Inflammatory macrophage (primary cell): ENCODE data around the gene TTI1.

Experiments
- DNase-seq, 2 donors: peaks; one replicate each; pipeline ENCODE4 v3.0.0-alpha.2; 2020 to 2022

Gene TTI1

DNA sequence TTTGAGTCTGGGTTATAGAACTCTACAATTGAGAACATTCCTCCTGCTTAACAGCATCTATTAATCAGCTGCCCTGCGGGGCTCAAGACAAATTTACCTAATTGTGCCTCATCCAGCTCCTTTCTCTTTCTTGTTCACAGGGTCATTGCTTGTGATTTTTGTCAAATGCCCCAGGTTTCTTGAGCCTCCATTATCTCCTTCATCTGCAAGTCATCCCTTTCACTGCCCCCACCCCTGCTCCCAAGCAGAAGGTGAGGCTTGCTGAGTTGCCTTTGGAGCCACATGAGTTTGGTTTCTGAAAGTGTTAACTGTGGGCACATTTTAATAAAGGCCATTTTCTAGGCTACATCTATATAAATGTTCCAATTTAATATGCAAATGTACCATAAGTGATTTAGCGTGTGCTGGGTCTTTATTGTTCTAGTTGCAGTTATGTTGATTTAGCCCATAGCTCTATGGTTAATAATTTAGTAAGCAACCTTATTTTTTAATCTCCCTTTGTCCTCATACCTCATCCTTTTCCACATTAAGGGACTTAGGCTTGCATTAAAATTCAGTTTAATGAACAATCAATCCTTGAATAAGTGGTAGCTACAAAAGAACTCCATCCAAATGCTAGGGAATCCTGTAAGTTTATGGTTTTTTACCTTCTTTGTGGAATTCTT lies 74.3 kb downstream of the TTI1 start:
- DNase-seq: no peak

DNA sequence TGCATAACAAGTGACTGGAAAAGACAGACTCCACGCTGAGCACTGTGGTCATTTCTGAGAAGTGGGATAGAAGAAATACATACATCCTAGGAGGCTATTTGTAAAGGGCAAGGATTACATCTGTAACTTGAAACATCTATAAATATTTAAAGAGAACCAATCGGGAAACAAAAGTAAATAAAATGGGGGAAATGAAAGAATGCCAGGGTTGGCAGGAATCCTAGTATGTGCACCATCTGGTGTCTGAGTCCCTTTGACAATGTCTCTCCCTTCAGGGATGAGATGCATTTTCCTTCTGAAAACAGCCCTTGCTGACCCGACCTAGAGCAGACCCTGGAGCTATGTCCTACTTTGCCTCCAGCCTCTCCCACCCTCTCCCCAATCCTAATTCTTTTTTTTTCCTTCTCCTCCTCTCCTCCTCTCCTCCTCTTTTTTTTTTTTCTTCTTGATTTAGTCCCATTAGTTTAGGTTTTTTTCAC lies 77.1 kb downstream of the TTI1 start:
- DNase-seq: no peak

DNA sequence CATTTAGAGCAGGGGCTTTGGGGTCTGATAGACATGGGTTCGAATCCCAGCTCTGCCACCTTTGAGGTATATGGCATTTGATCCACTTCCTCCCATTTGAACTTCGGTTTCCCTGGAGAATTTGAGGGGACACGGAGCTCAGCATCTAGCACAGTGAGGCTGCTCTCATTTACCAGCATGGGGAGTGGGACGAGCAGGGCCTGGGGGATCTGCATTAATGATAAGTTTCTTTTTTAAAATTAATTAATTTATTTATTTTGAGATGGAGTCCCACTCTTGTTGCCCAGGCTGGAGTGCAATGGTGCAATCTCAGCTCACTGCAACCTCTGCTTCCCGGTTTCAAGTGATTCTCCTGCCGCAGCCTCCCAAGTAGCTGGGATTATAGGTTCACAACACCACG lies 77.7 kb downstream of the TTI1 start:
- no peak for DNase-seq

GRCh38 chr20:37954626-37955025 lies 78.6 kb downstream of the TTI1 start:
- no peak for DNase-seq

GRCh38 chr20:37954190-37954589 lies 79.1 kb downstream of the TTI1 start:
- DNase-seq: no peak

DNA sequence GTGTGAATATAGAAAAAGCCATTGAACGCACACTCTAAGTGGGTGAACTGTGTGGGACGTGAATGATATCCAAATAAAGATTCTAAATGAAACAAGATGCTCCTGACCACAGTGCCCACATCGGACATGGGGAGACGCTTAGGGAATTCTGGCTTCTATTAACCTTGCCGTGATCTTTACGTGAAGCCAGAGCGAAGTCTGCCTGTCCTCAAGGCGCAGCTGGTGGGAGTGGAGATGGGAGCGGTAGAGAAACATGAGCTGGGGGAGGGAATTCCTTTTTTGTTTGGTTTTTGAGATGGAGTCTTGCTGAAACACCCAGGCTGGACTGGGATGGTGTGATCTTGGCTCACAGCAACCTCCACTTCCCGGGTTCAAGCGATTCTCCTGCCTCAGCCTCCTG lies 84.3 kb downstream of the TTI1 start:
- no peak for DNase-seq

GRCh38 chr20:37947943-37948342 lies 85.3 kb downstream of the TTI1 start:
- DNase-seq: no peak

DNA sequence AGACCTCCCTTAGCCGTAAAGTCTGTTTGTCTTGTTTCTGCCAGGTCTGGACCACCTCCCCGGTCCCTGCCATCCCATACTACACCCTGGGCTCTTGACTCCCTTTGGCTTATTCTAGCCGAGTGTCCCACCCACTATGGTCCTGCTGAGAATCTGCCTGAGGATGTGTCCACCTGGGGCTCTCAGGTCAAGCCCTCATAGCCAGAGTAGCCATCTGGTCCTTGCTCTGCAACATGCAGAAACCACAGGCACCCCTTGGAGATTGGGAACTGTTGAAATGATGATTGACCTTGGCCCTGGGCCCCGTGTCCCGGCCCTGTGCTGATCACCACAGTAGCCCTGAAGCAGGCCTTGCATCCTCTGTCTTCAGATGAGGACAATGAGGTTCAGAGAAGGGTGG lies 86.3 kb downstream of the TTI1 start:
- DNase-seq: no peak

DNA sequence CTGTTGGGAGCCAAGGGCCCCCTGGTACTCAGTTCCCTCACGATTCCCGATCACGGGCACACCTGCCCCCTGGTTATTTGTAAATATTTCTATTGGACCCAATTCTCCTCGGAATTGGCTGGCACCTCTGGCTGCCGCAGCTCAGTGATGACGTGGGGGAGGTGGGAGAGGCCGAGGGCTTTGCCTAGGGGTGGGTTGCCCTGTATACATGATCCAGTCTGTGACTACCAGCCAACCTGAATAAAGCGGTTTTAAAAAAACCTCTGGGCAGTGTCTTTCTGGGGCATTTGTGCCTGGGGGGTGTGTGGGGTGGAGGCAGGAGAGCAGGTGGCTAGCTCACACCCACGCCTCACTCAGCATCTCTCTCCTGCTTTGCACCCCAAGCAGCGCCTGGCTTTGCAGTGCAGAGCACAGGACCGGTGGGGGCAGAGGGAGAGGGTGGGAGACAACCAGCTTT lies 88.1 kb downstream of the TTI1 start:
- no peak for DNase-seq

DNA sequence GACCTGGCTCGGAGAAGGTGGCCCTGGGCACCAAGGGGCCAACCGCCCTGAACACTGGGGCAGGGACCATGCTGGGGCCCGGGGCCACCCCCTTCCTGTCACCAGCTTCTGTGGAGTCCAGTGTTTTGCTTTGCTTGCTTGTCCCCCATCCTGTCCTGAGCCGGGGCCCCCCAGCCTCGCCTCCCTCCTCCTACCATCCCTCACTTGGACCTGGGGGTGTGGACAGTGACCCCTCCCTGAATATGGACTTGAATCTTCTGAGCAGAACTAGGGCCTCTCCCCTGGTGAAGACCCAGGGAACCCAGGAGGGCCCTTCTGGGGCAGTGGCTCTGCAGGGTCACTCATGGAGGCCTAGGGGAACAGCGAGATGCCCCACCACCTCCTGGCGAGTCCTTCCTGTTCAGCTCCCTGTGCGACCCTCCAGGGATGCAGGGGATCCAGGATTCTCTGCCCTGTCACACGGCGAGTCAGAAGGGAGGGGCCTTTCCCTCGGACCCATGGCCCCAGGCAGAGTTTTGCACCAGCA lies 88.7 kb downstream of the TTI1 start:
- no peak for DNase-seq

GRCh38 chr20:37943501-37944455 lies 89.5 kb downstream of the TTI1 start:
- DNase-seq: no peak

DNA sequence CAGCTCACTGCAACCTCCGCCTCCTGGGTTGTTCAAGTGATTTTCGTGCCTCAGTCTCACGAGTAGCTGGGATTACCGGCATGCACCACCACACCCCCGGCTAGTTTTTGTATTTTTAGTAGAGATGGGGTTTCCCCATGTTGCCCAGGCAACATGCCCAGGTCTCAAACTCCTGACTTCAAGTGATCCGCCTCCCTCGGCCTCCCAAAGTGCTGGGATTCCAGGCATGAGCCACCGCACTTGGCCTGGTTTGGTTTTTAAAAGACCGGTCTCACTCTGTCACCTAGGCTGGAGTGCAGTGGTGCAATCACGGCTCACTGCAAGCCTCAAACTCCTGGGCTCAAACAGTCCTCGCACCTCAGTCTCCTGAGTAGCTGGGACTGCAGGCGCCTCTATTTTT lies 90.2 kb downstream of the TTI1 start:
- no peak for DNase-seq

GRCh38 chr20:37941992-37942391 lies 91.3 kb downstream of the TTI1 start:
- no peak for DNase-seq

DNA sequence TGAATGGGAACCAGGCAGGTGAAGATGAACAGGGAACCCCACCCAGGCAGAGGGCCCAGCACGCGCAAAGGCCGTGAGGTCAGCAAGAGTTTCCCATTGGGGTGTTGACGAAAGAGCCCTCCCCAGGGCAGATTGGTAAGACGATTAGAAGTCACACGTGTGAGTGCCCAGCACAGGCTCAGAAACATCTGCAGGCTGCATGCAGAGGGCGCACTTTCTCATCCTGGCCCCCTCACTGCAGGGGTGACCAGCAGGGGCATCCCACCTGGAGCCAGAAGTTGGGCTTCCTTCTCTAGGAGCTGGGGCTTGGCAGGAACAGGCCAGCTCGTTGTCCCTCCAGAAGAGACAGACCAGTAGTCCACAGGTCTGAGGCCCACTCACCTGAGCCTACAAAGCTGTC lies 91.9 kb downstream of the TTI1 start:
- no peak for DNase-seq

DNA sequence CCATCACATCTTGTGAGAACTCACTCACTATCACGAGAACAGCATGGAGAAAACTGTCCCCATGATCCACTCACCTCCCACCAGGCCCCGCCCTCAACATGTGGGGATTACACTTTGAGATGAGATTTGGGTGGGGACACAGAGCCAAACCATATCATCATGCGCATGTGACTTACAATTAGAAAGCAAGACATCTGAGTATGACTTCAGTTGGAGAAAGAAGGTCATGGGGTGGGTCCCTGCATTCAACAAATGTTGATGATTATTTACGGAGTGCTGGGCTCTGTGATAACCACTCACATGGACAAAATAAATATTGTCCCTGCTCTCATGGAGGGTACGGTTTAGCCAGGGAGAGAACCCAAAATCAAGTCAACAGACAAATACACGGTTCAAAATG lies 92.4 kb downstream of the TTI1 start:
- peak in 1 of 2 donors; percentile 9 for DNase-seq

DNA sequence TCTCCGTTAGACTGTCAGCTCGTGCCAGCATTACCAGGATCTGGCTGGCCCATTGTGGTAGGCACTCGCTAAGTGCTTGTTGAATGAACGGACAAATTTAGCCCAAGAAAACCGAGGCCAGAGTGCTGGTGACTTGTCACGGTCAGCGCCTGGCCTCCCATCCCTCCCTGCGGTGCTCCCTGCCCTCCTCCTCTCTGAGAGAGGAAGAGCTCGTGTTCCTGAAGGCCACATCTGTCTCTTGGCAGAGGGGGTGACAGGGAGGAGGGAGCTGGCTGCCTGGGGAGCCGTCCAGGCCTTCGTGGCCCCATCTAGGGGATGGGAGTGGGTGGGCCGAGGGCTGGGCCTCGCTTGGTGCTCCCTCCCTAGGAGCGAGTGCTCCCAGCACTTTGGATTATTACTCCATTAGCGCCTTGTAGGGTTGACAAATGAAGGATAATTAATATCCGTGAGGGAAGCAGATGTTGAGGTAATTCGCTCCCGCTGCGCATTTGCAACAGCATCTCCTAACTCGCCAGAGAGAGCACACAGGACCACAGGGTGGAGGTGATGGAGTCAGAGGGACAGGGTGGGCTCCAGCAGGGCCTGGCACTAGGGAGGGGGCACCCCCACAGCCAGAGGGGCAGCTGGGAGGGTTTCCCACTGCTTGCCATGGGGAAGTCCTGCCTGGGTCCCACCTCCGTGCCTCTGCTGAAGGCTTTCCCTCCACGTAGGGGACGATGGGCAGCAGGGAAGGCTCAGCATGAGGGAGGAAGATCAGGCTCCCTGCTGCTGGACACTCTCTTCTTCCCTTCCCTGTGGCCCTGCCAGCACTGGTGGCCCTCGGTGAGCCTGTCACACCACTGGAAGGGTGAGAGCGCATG lies 93.3 kb downstream of the TTI1 start:
- DNase-seq: no peak

- DNase-seq: no peak
Measured at GRCh38 chr20:37938954-37939353, 94.3 kb downstream of the TTI1 start.

- DNase-seq: no peak
Measured at GRCh38 chr20:37938181-37938750, 95.0 kb downstream of the TTI1 start.

- no peak for DNase-seq
Measured at GRCh38 chr20:37937686-37938085, 95.6 kb downstream of the TTI1 start.

GRCh38 chr20:37936451-37936850 lies 96.8 kb downstream of the TTI1 start:
- no peak for DNase-seq

GRCh38 chr20:37936041-37936440 lies 97.2 kb downstream of the TTI1 start:
- DNase-seq: no peak

GRCh38 chr20:37935435-37935834 lies 97.8 kb downstream of the TTI1 start:
- peak; percentile 69 to 86 for DNase-seq
